GM12892 (cell line): ENCODE data around the gene PSMD11.

ENCODE experiments used
- POLR2A ChIP-seq: IDR thresholded peaks from 2 replicates; pipeline ENCODE4 v1.6.1; 2011; ENCODE audit warnings: low read depth, low read length, control low read depth
- TAF1 ChIP-seq: IDR thresholded peaks from 2 replicates; pipeline ENCODE4 v1.6.1; 2011; ENCODE audit warnings: low read depth, mild to moderate bottlenecking, control low read depth, low read length, borderline replicate concordance

DNA sequence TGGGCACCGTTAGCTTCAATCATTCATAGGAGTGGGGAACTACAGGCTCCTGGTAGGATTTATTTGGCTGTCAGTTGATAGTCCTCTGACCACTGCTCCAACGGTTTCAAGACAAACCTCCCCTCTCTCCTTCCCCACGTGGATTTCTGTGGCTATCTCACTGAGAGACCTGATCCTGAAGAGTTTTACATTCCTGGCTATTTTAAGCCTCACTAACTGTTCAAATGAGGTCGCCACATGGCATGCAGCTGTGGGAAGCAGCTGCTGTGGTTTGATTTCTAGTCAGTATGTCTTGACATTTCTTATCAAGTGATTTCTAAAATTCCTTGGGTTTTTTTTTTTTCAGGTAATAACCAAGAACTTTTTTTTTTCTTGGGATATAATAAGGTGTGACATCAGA, 80.8 kb downstream of the PSMD11 start:
- no peak for TF ChIP-seq TAF1
- no peak for TF ChIP-seq POLR2A
